HepG2 (cell line): Measurements from ENCODE around the gene RAB23. TPM values are rescaled to one million over a fixed set of nuclear protein-coding genes. Genes with fewer than 3 reads are reported as not detected.

Source experiments
- ATAC-seq: fragments of 200-7000 bp; cut with Tn5 transposase; 3 replicates; pipeline ENCODE4 v1.9.1; 2020; ENCODE audit warnings: mild to moderate bottlenecking, moderate library complexity
- BruUV-seq: library from RNA; stranded (reverse); fragments of 400-500 nt; replicated peaks from 2 replicates; lab custom pipeline; 2021; lab: Mats Ljungman, UMichigan
- CTCF ChIA-PET: fragments of 300-600 bp; formaldehyde crosslinking; extraction: SDS; loops from one replicate; lab custom pipeline; 2021; ENCODE audit warnings: low total read pairs, inconsistent platforms, low intra/inter-chr PET ratio; lab: Yijun Ruan, JAX
- POLR2A ChIA-PET: fragments of 350-600 bp; sonication (Branson Sonifier 250); formaldehyde crosslinking; loops from one replicate; lab custom pipeline; 2020; ENCODE audit warnings: antibody characterized with exemption, inconsistent platforms; lab: Yijun Ruan, JAX
- DNase-seq: peaks from one replicate; pipeline ENCODE4 v3.0.0-alpha.2; 2015; ENCODE audit warnings: low spot score
- FAIRE-seq: peaks from 3 replicates; lab custom pipeline; 2011; peaks lifted over from hg19 to GRCh38; lab: Jason Lieb, UNC
- H2AFZ ChIP-seq: one replicate; pipeline ENCODE4 v1.6.1; 2011; ENCODE audit warnings: low read length, inconsistent platforms
- H3K27ac ChIP-seq: fragments of 300-600 bp; 3 replicates; pipeline ENCODE4 v1.8.0; 2011; ENCODE audit warnings: mixed run types, mild to moderate bottlenecking, mixed read lengths, low read length, inconsistent platforms; ENCODE audit not compliant: insufficient read depth; ENCODE audit errors: extremely low read length
- H3K27me3 ChIP-seq, 2 experiments: fragments of 200-600 bp in 1 of 2; 2 replicates in 1 of 2; 3 replicates in 1 of 2; pipeline versions ENCODE4 v1.6.0 to v1.8.0; 2011; ENCODE audit warnings: low read length in 2 of 2, mild to moderate bottlenecking in 2 of 2, moderate library complexity in 2 of 2, inconsistent platforms in 1 of 2; ENCODE audit not compliant: insufficient read depth in 2 of 2, control insufficient read depth in 1 of 2
- H3K36me3 ChIP-seq, 2 experiments: fragments of 200-600 bp in 1 of 2; replicated peaks in 1 of 2; 2 replicates in 1 of 2; 3 replicates in 1 of 2; pipeline versions ENCODE4 v1.5.1 to v1.8.0; 2011; ENCODE audit warnings: low read length in 2 of 2, inconsistent platforms in 1 of 2; ENCODE audit not compliant: insufficient read depth in 2 of 2, control insufficient read depth in 1 of 2
- H3K4me1 ChIP-seq: 2 replicates; pipeline ENCODE4 v1.5.1; 2012; ENCODE audit warnings: low read length, inconsistent platforms; ENCODE audit not compliant: insufficient read depth
- H3K4me2 ChIP-seq: 2 replicates; pipeline ENCODE4 v1.6.0; 2011; ENCODE audit warnings: low read depth, low read length, inconsistent platforms
- H3K4me3 ChIP-seq, 3 experiments: fragments of 200-600 bp in 1 of 3; sonication (generic), shearing (Covaris generic) in 1 of 3; replicated peaks in 1 of 3; 2 replicates each; pipeline ENCODE4 v1.5.1; 2011 to 2016; ENCODE audit warnings: low read length in 3 of 3, inconsistent platforms in 2 of 3, low read depth in 2 of 3, mild to moderate bottlenecking in 2 of 3, control low read depth in 1 of 3, mixed read lengths in 1 of 3; ENCODE audit not compliant: insufficient read depth in 1 of 3
- H3K79me2 ChIP-seq: one replicate; pipeline ENCODE4 v1.6.1; 2011; ENCODE audit warnings: low read length, inconsistent platforms; ENCODE audit not compliant: insufficient read depth
- H3K9ac ChIP-seq: 2 replicates; pipeline ENCODE4 v1.6.0; 2011; ENCODE audit warnings: mild to moderate bottlenecking, low read depth, low read length, inconsistent platforms; ENCODE audit not compliant: insufficient read depth
- H3K9me3 ChIP-seq: 2 replicates; pipeline ENCODE4 v1.5.1; 2012; ENCODE audit warnings: mild to moderate bottlenecking, low read length
- H4K20me1 ChIP-seq: 2 replicates; pipeline ENCODE4 v1.6.0; 2011; ENCODE audit warnings: inconsistent platforms, mild to moderate bottlenecking, low read length, moderate library complexity; ENCODE audit not compliant: insufficient read depth
- BORCS8-MEF2B ChIP-seq: sonication (generic); formaldehyde crosslinking; IDR thresholded peaks from 2 replicates; pipeline ENCODE4 v1.8.0; 2022; ENCODE audit warnings: mild to moderate bottlenecking, missing genetic modification reagents
- CCDC6 ChIP-seq: sonication (generic); formaldehyde crosslinking; IDR thresholded peaks from 2 replicates; pipeline ENCODE4 v1.8.1; 2022; ENCODE audit warnings: mild to moderate bottlenecking, missing genetic modification reagents, moderate library complexity
- FOXP1 ChIP-seq, 2 experiments: fragments of 450-650 bp in 1 of 2; IDR thresholded peaks; 2 replicates each; pipeline ENCODE4 v1.6.1; 2017 to 2018; ENCODE audit warnings: antibody characterized with exemption in 1 of 2
- GPN1 ChIP-seq: sonication (generic); formaldehyde crosslinking; IDR thresholded peaks from 2 replicates; pipeline ENCODE4 v1.5.1; 2020; ENCODE audit warnings: missing genetic modification reagents, borderline replicate concordance
- HNRNPH1 ChIP-seq: fragments of 200-400 bp; formaldehyde crosslinking; optimal IDR thresholded peaks from 2 replicates; pipeline ENCODE3; 2017; ENCODE audit warnings: mild to moderate bottlenecking, low read depth, low read length
- HNRNPUL1 ChIP-seq: fragments of 200-400 bp; formaldehyde crosslinking; IDR thresholded peaks from 2 replicates; pipeline ENCODE4 v1.6.1; 2017; ENCODE audit warnings: low read depth, mild to moderate bottlenecking, low read length, moderate library complexity
- NRL ChIP-seq: sonication (generic); formaldehyde crosslinking; IDR thresholded peaks from 2 replicates; pipeline ENCODE4 v1.5.0; 2020; ENCODE audit warnings: missing genetic modification reagents, mild to moderate bottlenecking, moderate library complexity, borderline replicate concordance
- RXRB ChIP-seq: IDR thresholded peaks from 2 replicates; pipeline ENCODE4 v1.6.1; 2016; ENCODE audit warnings: borderline replicate concordance, missing genetic modification reagents, missing compliant biosample characterization
- SMYD3 ChIP-seq: sonication (generic); formaldehyde crosslinking; IDR thresholded peaks from 2 replicates; pipeline ENCODE4 v1.8.1; 2023; ENCODE audit warnings: mild to moderate bottlenecking, missing genetic modification reagents
- ZBTB25 ChIP-seq: IDR thresholded peaks from 2 replicates; pipeline ENCODE4 v1.6.1; 2018; ENCODE audit warnings: missing genetic modification reagents
- ZMYM2 ChIP-seq: sonication (generic); formaldehyde crosslinking; IDR thresholded peaks from 2 replicates; pipeline ENCODE4 v1.8.0; 2022; ENCODE audit warnings: mild to moderate bottlenecking, missing genetic modification reagents
- ZMYM4 ChIP-seq: sonication (generic); formaldehyde crosslinking; IDR thresholded peaks from 2 replicates; pipeline ENCODE4 v1.8.1; 2023; ENCODE audit warnings: mild to moderate bottlenecking, missing genetic modification reagents
- ZNF34 ChIP-seq: sonication (generic); formaldehyde crosslinking; IDR thresholded peaks from 2 replicates; pipeline ENCODE4 v1.4.0; 2020; ENCODE audit warnings: mild to moderate bottlenecking, missing genetic modification reagents, borderline replicate concordance
- ZNF44 ChIP-seq: sonication (generic); formaldehyde crosslinking; IDR thresholded peaks from 2 replicates; pipeline ENCODE4 v1.5.1; 2020; ENCODE audit warnings: mild to moderate bottlenecking, missing genetic modification reagents
- ZNF773 ChIP-seq: sonication (generic); formaldehyde crosslinking; IDR thresholded peaks from 2 replicates; pipeline ENCODE4 v1.4.0; 2020; ENCODE audit warnings: missing genetic modification reagents, borderline replicate concordance
- ZNF781 ChIP-seq: sonication (generic); formaldehyde crosslinking; IDR thresholded peaks from 2 replicates; pipeline ENCODE4 v1.5.1; 2020; ENCODE audit warnings: borderline replicate concordance, mild to moderate bottlenecking, missing genetic modification reagents; ENCODE audit errors: not compliant biosample characterization
- WGBS: methylation state at CpG from one replicate; pipeline ENCODE4 v1.1.6; 2017; ENCODE audit warnings: low lambda C conversion rate; 5-methylcytosine and 5-hydroxymethylcytosine counted together
- in situ Hi-C: cut with HindIII; loops from 2 replicates; pipeline ENCODE4 v1.10.0; 2017; ENCODE audit warnings: low pct_unique_long_range_greater_than_20kb; ENCODE audit not compliant: extremely low pct_ligation_motif_present
- intact Hi-C: fragments of 100-400 bp; cut with micrococcal nuclease; formaldehyde crosslinking; loops from one replicate; pipeline ENCODE4 v1.10.0; 2022; ENCODE audit not compliant: unreplicated experiment
- polyA plus RNA-seq, 8 experiments: library from polyadenylated mRNA; depleted of rRNA in 3 of 8; stranded (reverse) in 7 of 8; unstranded in 1 of 8; fragments of >200 nt; fragmentation: Illumina TruSeq in 4 of 8; extraction: Trizol in 4 of 8; gene quantifications; 2 replicates each; pipeline versions ENCODE4 v1.2.1 to v1.2.3, GENCODE V29; 2011 to 2016; ENCODE audit warnings: low read depth in 4 of 8, missing spikeins in 1 of 8, mixed read lengths in 1 of 8; ENCODE audit not compliant: insufficient read depth in 1 of 8
- total RNA-seq, 5 experiments: library from RNA; depleted of rRNA; stranded (reverse); fragments of >200 nt; fragmentation: Illumina TruSeq; extraction: Trizol; gene quantifications; 2 replicates each; pipeline ENCODE4 v1.2.3, GENCODE V29; 2016; ENCODE audit warnings: low read depth in 1 of 5

Gene RAB23
- total and polyA plus RNA-seq, 2 of the 13 experiments (the other 11 are each of a cell fraction or from before 2014, with no cell fraction given): 5.5 to 16.4 TPM

GRCh38 chr6:57147401-57147800, 74.7 kb downstream of the RAB23 start:
- Histone ChIP-seq H3K4me3 (no peak overlapping the region), H2AFZ (no peak overlapping the region), H3K4me1 (peaks cover 6% of the 10 kb centered on the region), H3K27me3 (no peaks in the 10 kb centered on the region), H4K20me1 (no peaks in the 10 kb centered on the region), H3K9ac (no peak overlapping the region), H3K4me2 (no peak overlapping the region)
- intact Hi-C loops: no loop called here
- no peak for FAIRE-seq
- ChIA-PET CTCF (no interaction called here), POLR2A (no interaction called here)
- BruUV-seq: TSS peak; percentile 37
- no peak for TF ChIP-seq ZNF44 (CRISPR knock-in tag)
- no peak for TF ChIP-seq ZMYM2 (CRISPR knock-in tag)
- no peak for TF ChIP-seq HNRNPH1
- TF ChIP-seq ZBTB25 (CRISPR knock-in tag): no peak
- no peak for TF ChIP-seq SMYD3 (CRISPR knock-in tag)
- no peak for TF ChIP-seq ZNF773 (CRISPR knock-in tag)
- no peak for TF ChIP-seq BORCS8-MEF2B
- TF ChIP-seq, all 625 proteins: peak for 0
- ATAC-seq (no peak), DNase-seq (no peak)
- H3K36me3 ChIP-seq: peaks cover 11 to 47% of the 10 kb centered on the region in 2 experiments
- 93% methylated on average over 5 of the region's 5 CpGs for WGBS
- H3K79me2 ChIP-seq: no peaks in the 10 kb centered on the region
- no peak overlapping the region for H3K27ac ChIP-seq
- no peaks in the 10 kb centered on the region for H3K9me3 ChIP-seq
- in situ Hi-C loops: no loop called here

GRCh38 chr6:57143690-57144089, 78.4 kb downstream of the RAB23 start:
- ATAC-seq: no peak
- no peak overlapping the region for H3K4me3 ChIP-seq
- no peak for TF ChIP-seq ZNF34 (CRISPR knock-in tag)
- TF ChIP-seq RXRB (CRISPR knock-in tag): no peak
- no peak for TF ChIP-seq CCDC6 (CRISPR knock-in tag)
- no peak for TF ChIP-seq ZNF781 (CRISPR knock-in tag)
- TF ChIP-seq ZBTB25 (CRISPR knock-in tag): no peak
- no peak for TF ChIP-seq HNRNPUL1
- TF ChIP-seq FOXP1 (IDR thresholded peaks at IDR 0.05): no peak
- TF ChIP-seq FOXP1 (CRISPR knock-in tag; IDR thresholded peaks at IDR 0.05): no peak
- no peak for TF ChIP-seq GPN1 (CRISPR knock-in tag)
- TF ChIP-seq ZMYM4 (CRISPR knock-in tag): no peak
- TF ChIP-seq NRL (CRISPR knock-in tag): no peak
- H3K4me2 ChIP-seq: no peak overlapping the region
- peaks cover 8 to 27% of the 10 kb centered on the region in 2 experiments for H3K36me3 ChIP-seq
- FAIRE-seq: no peak
- H2AFZ ChIP-seq: no peak overlapping the region
- H3K9me3 ChIP-seq: no peaks in the 10 kb centered on the region
- ChIA-PET POLR2A (no interaction called here), CTCF (no interaction called here)
- DNase-seq: no peak
- no peak overlapping the region for H3K9ac ChIP-seq
- no peaks in the 10 kb centered on the region for H4K20me1 ChIP-seq
- H3K4me1 ChIP-seq: peaks cover 25% of the 10 kb centered on the region
- intact Hi-C loops: loop anchor here (2.0 kb wide), 2 partner anchors 29 to 51 kb away; partner anchors contain the start of gene BAG2
- in situ Hi-C loops: no loop called here
- H3K27ac ChIP-seq: no peak overlapping the region
- BruUV-seq: no TSS peak
- H3K79me2 ChIP-seq: no peaks in the 10 kb centered on the region
- no peaks in the 10 kb centered on the region for H3K27me3 ChIP-seq
- 100% methylated on average over 1 of the region's 1 CpG for WGBS
